NT2/D1 (cell line): ENCODE data around the gene PLEKHA4.
A peak's percentile ranks its signal among the peaks of the same experiment; 100 is the strongest.
"Not testable (repeated sequence)": the region's sequence is repeated elsewhere in the genome, so short reads cannot be mapped to it uniquely, and the experiment has no call there.

Source experiments
- DNase-seq: peaks from one replicate; pipeline ENCODE4 v3.0.0-alpha.2; 2011; ENCODE audit warnings: low read depth, low spot score
- H3K27me3 ChIP-seq: 2 replicates; pipeline ENCODE4 v1.6.0; 2011; ENCODE audit warnings: mild to moderate bottlenecking; ENCODE audit not compliant: insufficient read length, insufficient read depth
- H3K36me3 ChIP-seq: 2 replicates; pipeline ENCODE4 v1.6.1; 2011; ENCODE audit warnings: mild to moderate bottlenecking, low read length, mixed read lengths; ENCODE audit not compliant: insufficient read depth, insufficient read length
- H3K4me1 ChIP-seq: 2 replicates; pipeline ENCODE4 v1.5.1; 2011; ENCODE audit not compliant: insufficient read depth, insufficient read length
- H3K4me3 ChIP-seq: 2 replicates; pipeline ENCODE4 v1.5.1; 2011; ENCODE audit warnings: low read depth; ENCODE audit not compliant: insufficient read length
- H3K9ac ChIP-seq: 2 replicates; pipeline ENCODE4 v1.6.0; 2011; ENCODE audit warnings: low read depth; ENCODE audit not compliant: insufficient read length
- H3K9me3 ChIP-seq: 2 replicates; pipeline ENCODE4 v1.5.1; 2011; ENCODE audit warnings: mild to moderate bottlenecking, low read length; ENCODE audit not compliant: insufficient read depth
- SUZ12 ChIP-seq: IDR thresholded peaks from 2 replicates; pipeline ENCODE4 v1.6.1; 2011; ENCODE audit not compliant: insufficient read length, insufficient read depth; ENCODE audit errors: extremely low read depth
- YY1 ChIP-seq: IDR thresholded peaks from 2 replicates; pipeline ENCODE4 v1.6.1; 2011; ENCODE audit not compliant: insufficient read length, insufficient read depth
- ZNF274 ChIP-seq: IDR thresholded peaks from 2 replicates; pipeline ENCODE4 v1.6.1; 2011; ENCODE audit warnings: mild to moderate bottlenecking, low read depth, low read length

PLEKHA4 gene

GRCh38 chr19:48868114-48868886, at the start of gene PLEKHA4:
PLEKHA4 (minus strand) TSS chr19:48868617; CDS start chr19:48867620, 997 bp downstream.
- no peaks in the 10 kb centered on the region for H3K9me3 ChIP-seq
- peaks cover 4% of the 10 kb centered on the region for H3K4me1 ChIP-seq
- peak within 1 kb of the TSS; percentile 1 for H3K4me3 ChIP-seq
- peak within 1 kb of the TSS; percentile 42 for H3K9ac ChIP-seq
- H3K27me3 ChIP-seq: no peaks in the 10 kb centered on the region
- no peak for DNase-seq
- TF ChIP-seq YY1: no peak
- no peak for TF ChIP-seq SUZ12
- TF ChIP-seq ZNF274: no peak
- H3K36me3 ChIP-seq: peaks cover 3% of the 10 kb centered on the region

- TF ChIP-seq YY1 (no peak), ZNF274 (no peak), SUZ12 (no peak)
- H3K9ac ChIP-seq: no peak overlapping the region
- no peak for DNase-seq
- peaks cover 52% of the 10 kb centered on the region for H3K36me3 ChIP-seq
- no peaks in the 10 kb centered on the region for H3K27me3 ChIP-seq
- no peaks in the 10 kb centered on the region for H3K9me3 ChIP-seq
- H3K4me3 ChIP-seq: no peak overlapping the region
- H3K4me1 ChIP-seq: no peaks in the 10 kb centered on the region
Observed at GRCh38 chr19:48918071-48918470, 49.7 kb upstream of the PLEKHA4 start.

GRCh38 chr19:48915757-48916156, 47.3 kb upstream of the PLEKHA4 start:
- TF ChIP-seq ZNF274 (no peak), SUZ12 (no peak), YY1 (no peak)
- Histone ChIP-seq H3K36me3 (peaks cover 48% of the 10 kb centered on the region), H3K9ac (no peak overlapping the region), H3K4me3 (no peak overlapping the region), H3K27me3 (no peaks in the 10 kb centered on the region), H3K4me1 (no peaks in the 10 kb centered on the region), H3K9me3 (no peaks in the 10 kb centered on the region)
- DNase-seq: no peak

- Histone ChIP-seq H3K27me3 (no peaks in the 10 kb centered on the region), H3K4me3 (no peak overlapping the region), H3K4me1 (no peaks in the 10 kb centered on the region), H3K9me3 (no peaks in the 10 kb centered on the region), H3K36me3 (peaks cover 49% of the 10 kb centered on the region), H3K9ac (no peak overlapping the region)
- no peak for TF ChIP-seq SUZ12
- no peak for TF ChIP-seq ZNF274
- TF ChIP-seq YY1: no peak
- DNase-seq: no peak
Observed at GRCh38 chr19:48914181-48914580, 45.8 kb upstream of the PLEKHA4 start.

GRCh38 chr19:48913114-48913889, 44.9 kb upstream of the PLEKHA4 start:
- Histone ChIP-seq H3K4me1 (no peaks in the 10 kb centered on the region), H3K36me3 (peaks cover 47% of the 10 kb centered on the region), H3K9me3 (no peaks in the 10 kb centered on the region), H3K27me3 (no peaks in the 10 kb centered on the region), H3K9ac (no peak overlapping the region), H3K4me3 (no peak overlapping the region)
- DNase-seq: no peak
- TF ChIP-seq YY1: no peak
- no peak for TF ChIP-seq SUZ12
- TF ChIP-seq ZNF274: no peak

GRCh38 chr19:48910803-48911202, 42.4 kb upstream of the PLEKHA4 start:
- H3K9ac ChIP-seq: no peak overlapping the region
- no peaks in the 10 kb centered on the region for H3K4me1 ChIP-seq
- H3K4me3 ChIP-seq: no peak overlapping the region
- TF ChIP-seq ZNF274: no peak
- no peak for TF ChIP-seq SUZ12
- no peak for TF ChIP-seq YY1
- DNase-seq: no peak
- no peaks in the 10 kb centered on the region for H3K27me3 ChIP-seq
- peaks cover 44% of the 10 kb centered on the region for H3K36me3 ChIP-seq
- no peaks in the 10 kb centered on the region for H3K9me3 ChIP-seq

GRCh38 chr19:48909424-48910077, 41.1 kb upstream of the PLEKHA4 start:
- not testable (repeated sequence) for H3K27me3 ChIP-seq, H3K4me1 ChIP-seq, DNase-seq, H3K9me3 ChIP-seq, H3K4me3 ChIP-seq, H3K9ac ChIP-seq
- H3K36me3 ChIP-seq: peaks cover 51% of the 10 kb centered on the region
